Epithelial cell of proximal tubule (primary cell): ENCODE results near the gene GALNTL6. TPM values are rescaled to one million over a fixed set of nuclear protein-coding genes. Genes with fewer than 3 reads are reported as not detected.
A peak's percentile ranks its signal among the peaks of the same experiment; 100 is the strongest.

Experiments used
- DNase-seq: peaks from one replicate; pipeline ENCODE4 v3.0.0-alpha.2; 2011; ENCODE audit warnings: low read depth
- H3K4me3 ChIP-seq: 2 replicates; pipeline ENCODE4 v1.5.1; 2011; ENCODE audit warnings: low read depth, mild to moderate bottlenecking, low read length
- CTCF ChIP-seq: conservative IDR thresholded peaks from 2 replicates; pipeline ENCODE4 v1.5.1; 2012; ENCODE audit warnings: low read depth, mild to moderate bottlenecking, low read length
- total RNA-seq: library from RNA; depleted of rRNA; stranded (reverse); fragments of >200 nt; gene quantifications from 2 replicates; pipeline ENCODE4 v1.2.3, GENCODE V29; 2015

Gene GALNTL6
- total RNA-seq, 1 donor from 2014 or later: not detected

- no peak for TF ChIP-seq CTCF
- no peak overlapping the region for H3K4me3 ChIP-seq
- DNase-seq: no peak
Measured at GRCh38 chr4:172865103-172865502, 1051.9 kb downstream of the GALNTL6 start.

GRCh38 chr4:172865531-172866127, 1052.4 kb downstream of the GALNTL6 start:
- no peak overlapping the region for H3K4me3 ChIP-seq
- peak; percentile 24 for TF ChIP-seq CTCF
- no peak for DNase-seq

- H3K4me3 ChIP-seq: no peak overlapping the region
- no peak for TF ChIP-seq CTCF
- DNase-seq: no peak
Measured at GRCh38 chr4:172866421-172866820, 1053.2 kb downstream of the GALNTL6 start.

GRCh38 chr4:172867835-172868234, 1054.6 kb downstream of the GALNTL6 start:
- DNase-seq: no peak
- no peak for TF ChIP-seq CTCF
- H3K4me3 ChIP-seq: no peak overlapping the region

DNA sequence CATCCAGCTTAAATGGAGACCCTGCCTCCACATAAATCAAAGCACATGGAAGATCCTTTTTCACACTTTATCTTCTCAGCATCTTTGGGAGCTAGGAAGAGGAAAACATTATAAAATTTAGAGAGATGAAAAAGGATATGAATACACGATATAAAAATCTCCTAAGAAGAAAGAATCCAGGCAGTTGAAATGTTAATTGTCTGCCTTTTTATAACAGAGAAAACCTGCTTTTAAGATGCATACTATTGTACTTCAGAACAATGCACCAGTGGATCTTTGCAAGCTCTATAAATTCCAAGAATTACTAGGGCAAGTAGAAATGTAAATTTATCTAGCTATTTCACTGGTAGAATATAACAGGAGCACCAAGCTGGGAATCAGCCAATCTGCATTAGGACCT, 1055.1 kb downstream of the GALNTL6 start:
- TF ChIP-seq CTCF: no peak

GRCh38 chr4:172869621-172870268, 1056.5 kb downstream of the GALNTL6 start:
- H3K4me3 ChIP-seq: no peak overlapping the region
- no peak for DNase-seq
- TF ChIP-seq CTCF: no peak

More for the DNA sequence above, 1055.1 kb downstream of the GALNTL6 start:
- no peak for DNase-seq
- H3K4me3 ChIP-seq: no peak overlapping the region

- DNase-seq: no peak
- no peak overlapping the region for H3K4me3 ChIP-seq
- no peak for TF ChIP-seq CTCF
Measured at GRCh38 chr4:172871381-172871780, 1058.2 kb downstream of the GALNTL6 start.
